ENCODE data around the gene IFIT2. TPM values are rescaled to one million over a fixed set of nuclear protein-coding genes. Genes with fewer than 3 reads are reported as not detected.

IFIT2 gene
- polyA plus RNA-seq, 1 of the 3 experiments (the other 2 are of a cell fraction): 0.99 TPM

- no peak for DNase-seq
Observed at GRCh38 chr10:89332123-89332633, 30.3 kb downstream of the IFIT2 start.

More at GRCh38 chr10:89332123-89332633, 30.3 kb downstream of the IFIT2 start:
- no peaks in the 10 kb centered on the region for H3K36me3 ChIP-seq (replicated peaks in 1 of 2; ENCODE audit: control insufficient read depth in 1 of 2, insufficient read depth in 2 of 2, low read length in 1 of 2)
- peak overlapping the region; percentile 71 for H3K4me2 ChIP-seq
- H3K27ac ChIP-seq (ENCODE audit: low read depth in 2 of 2, low read length in 1 of 2): peak overlapping the region in 1 of 2 experiments; percentile 58; a peak in 2 of 4 replicates
- no peak for TF ChIP-seq REST (IDR thresholded peaks at IDR 0.05; ENCODE audit: low read depth, low read length)
- TF ChIP-seq MEF2A (IDR thresholded peaks at IDR 0.05; ENCODE audit: borderline replicate concordance, low read depth): no peak
- TF ChIP-seq FOXJ3 (CRISPR knock-in tag; IDR thresholded peaks at IDR 0.05): no peak
- no peak for TF ChIP-seq RAD21 (IDR thresholded peaks at IDR 0.05; ENCODE audit: low read length)
- TF ChIP-seq YY1 (IDR thresholded peaks at IDR 0.05; ENCODE audit: low read depth): no peak
- no peak for TF ChIP-seq TAF1 (IDR thresholded peaks at IDR 0.05; ENCODE audit: borderline replicate concordance, low read depth, low read length)
- TF ChIP-seq MAX (IDR thresholded peaks at IDR 0.05; ENCODE audit: low read depth): no peak
- no peak for TF ChIP-seq IRF3 (IDR thresholded peaks at IDR 0.05; ENCODE audit: low read depth, low read length)
- no peak for TF ChIP-seq CTCF (IDR thresholded peaks at IDR 0.05)
- TF ChIP-seq EP300 (IDR thresholded peaks at IDR 0.05; ENCODE audit: borderline replicate concordance in 1 of 2, low read depth in 1 of 2, low read length in 1 of 2): no peak
- no peak for TF ChIP-seq RCOR1 (IDR thresholded peaks at IDR 0.05; ENCODE audit: low read length)
- no peak for TF ChIP-seq EZH2phosphoT487 (IDR thresholded peaks at IDR 0.05; ENCODE audit: borderline replicate concordance, low read depth)
- TF ChIP-seq PBX3 (IDR thresholded peaks at IDR 0.05): no peak
- no peak for TF ChIP-seq RXRA (IDR thresholded peaks at IDR 0.05; ENCODE audit: borderline replicate concordance, low read depth)
- TF ChIP-seq MXI1 (IDR thresholded peaks at IDR 0.05; ENCODE audit: low read depth, low read length): no peak
- TF ChIP-seq ZBTB33 (IDR thresholded peaks at IDR 0.05; ENCODE audit: borderline replicate concordance, low read depth): no peak
- ChIA-PET POLR2A (no interaction called here), CTCF (interaction anchor here (1.1 to 1.5 kb wide), 3 partner anchors 9 to 37 kb away, joined by 3 read pairs; no protein-coding TSS in a partner anchor)
- peaks cover 12% of the 10 kb centered on the region; the same call in 1 of the 2 replicates for H3K79me2 ChIP-seq (ENCODE audit: insufficient read depth)
- WGBS (ENCODE audit: low lambda C conversion rate): 84% methylated on average over 5 of the region's 5 CpGs
- peak overlapping the region; percentile 47 for H3K9ac ChIP-seq
- no peaks in the 10 kb centered on the region for H3K9me2 ChIP-seq
- H3K9me3 ChIP-seq: no peaks in the 10 kb centered on the region
- peaks cover 14% of the 10 kb centered on the region for H3F3A ChIP-seq (replicated peaks; ENCODE audit: insufficient read depth)
- peak overlapping the region; percentile 17; the same call in 1 of the 2 replicates for H2AFZ ChIP-seq (ENCODE audit: low read depth)
- no peaks in the 10 kb centered on the region for H4K20me1 ChIP-seq (ENCODE audit: insufficient read depth)
- H3K4me1 ChIP-seq (ENCODE audit: control insufficient read depth in 1 of 2, insufficient read depth in 2 of 2, low read depth in 1 of 2, low read length in 1 of 2): peaks cover 0 to 28% of the 10 kb centered on the region in 2 experiments; a peak in 2 of 4 replicates
- H3K27me3 ChIP-seq (ENCODE audit: insufficient read depth): no peaks in the 10 kb centered on the region
- peak overlapping the region in 1 of 2 experiments; percentile 44; a peak in 2 of 4 replicates for H3K4me3 ChIP-seq (ENCODE audit: low read depth in 2 of 2, low read length in 1 of 2)
